HCT116 (cell line): ENCODE measurements around the gene PDPK1. TPM values are rescaled to one million over a fixed set of nuclear protein-coding genes. Genes with fewer than 3 reads are reported as not detected.
"Not testable (repeated sequence)": the region's sequence is repeated elsewhere in the genome, so short reads cannot be mapped to it uniquely, and the experiment has no call there.

ENCODE experiments used
- ATAC-seq: fragments of 200-7000 bp; cut with Tn5 transposase; 2 replicates; pipeline ENCODE4 v1.9.1; 2020; ENCODE audit warnings: mild to moderate bottlenecking, moderate library complexity
- BruUV-seq: library from RNA; stranded (reverse); fragments of 400-500 nt; replicated peaks from 2 replicates; lab custom pipeline; 2021; lab: Mats Ljungman, UMichigan
- CTCF ChIA-PET: fragments of 300-600 bp; sonication (Branson Sonifier 250); formaldehyde crosslinking; loops from one replicate; lab custom pipeline; 2021; ENCODE audit warnings: antibody characterized with exemption; lab: Charles Lee
- POLR2A ChIA-PET: fragments of 300-600, 350-600 bp; sonication (Branson Sonifier 250); formaldehyde crosslinking; loops from one replicate; lab custom pipeline; 2021; ENCODE audit warnings: antibody characterized with exemption; lab: Charles Lee
- RAD21 ChIA-PET, 2 experiments: fragments of 300-600 bp; sonication (Branson Sonifier 250); formaldehyde crosslinking; loops; one replicate each; lab custom pipeline; 2023; ENCODE audit warnings: low total read pairs in 2 of 2; ENCODE audit not compliant: uncharacterized antibody in 2 of 2, unreplicated experiment in 2 of 2, low non-redundant PET in 1 of 2; lab: Charles Lee
- DNase-seq: peaks from one replicate; pipeline ENCODE4 v3.0.0-alpha.2; 2010; ENCODE audit warnings: low read depth, low spot score
- H2AFZ ChIP-seq: fragments of 200-600 bp; shearing (Covaris generic), sonication (generic); 2 replicates; pipeline ENCODE4 v1.6.1; 2017; ENCODE audit warnings: low read depth, mixed run types, mixed read lengths, antibody characterized with exemption, low read length; ENCODE audit not compliant: poor library complexity, severe bottlenecking
- H3K27ac ChIP-seq: 2 replicates; pipeline ENCODE4 v1.5.1; 2012; ENCODE audit warnings: low read depth, low read length
- H3K27me3 ChIP-seq: fragments of 200-600 bp; sonication (generic); 2 replicates; pipeline ENCODE4 v1.6.1; 2016; ENCODE audit warnings: mixed run types, low read length, mixed read lengths; ENCODE audit not compliant: insufficient read depth
- H3K36me3 ChIP-seq, 2 experiments: fragments of 200-500 bp in 1 of 2; fragments of 200-600 bp in 1 of 2; sonication (Bioruptor generic) in 1 of 2; sonication (generic) in 1 of 2; 2 replicates each; pipeline versions ENCODE4 v1.5.1 to v1.6.1; 2014 to 2016; ENCODE audit warnings: low read length in 2 of 2, inconsistent platforms in 1 of 2, mixed read lengths in 1 of 2, mixed run types in 1 of 2; ENCODE audit not compliant: insufficient read depth in 2 of 2, control insufficient read depth in 1 of 2
- H3K4me1 ChIP-seq, 2 experiments: fragments of 200-600 bp in 1 of 2; sonication (generic) in 1 of 2; 2 replicates each; pipeline versions ENCODE4 v1.5.1 to v1.6.1; 2012 to 2017; ENCODE audit warnings: low read length in 2 of 2, inconsistent platforms in 1 of 2, mild to moderate bottlenecking in 1 of 2, mixed read lengths in 1 of 2, mixed run types in 1 of 2, moderate library complexity in 1 of 2; ENCODE audit not compliant: insufficient read depth in 2 of 2, control insufficient read depth in 1 of 2
- H3K4me2 ChIP-seq: fragments of 200-600 bp; sonication (generic); 2 replicates; pipeline ENCODE4 v1.6.1; 2017; ENCODE audit warnings: mixed run types, low read length, mixed read lengths
- H3K4me3 ChIP-seq, 2 experiments: fragments of 200-600 bp in 1 of 2; sonication (generic) in 1 of 2; replicated peaks in 1 of 2; 2 replicates each; pipeline ENCODE4 v1.5.1; 2011 to 2016; ENCODE audit warnings: low read length in 2 of 2, control low read depth in 1 of 2, low read depth in 1 of 2, mild to moderate bottlenecking in 1 of 2, mixed read lengths in 1 of 2, mixed run types in 1 of 2
- H3K79me2 ChIP-seq: fragments of 200-600 bp; sonication (generic); 2 replicates; pipeline ENCODE4 v1.6.1; 2017; ENCODE audit warnings: mild to moderate bottlenecking, mixed run types, low read length, moderate library complexity, mixed read lengths; ENCODE audit not compliant: insufficient read depth
- H3K9ac ChIP-seq: fragments of 200-600 bp; sonication (generic); 2 replicates; pipeline ENCODE4 v1.6.1; 2016; ENCODE audit warnings: low read length, mixed read lengths
- H3K9me2 ChIP-seq: fragments of 200-600 bp; sonication (generic), shearing (Covaris generic); 2 replicates; pipeline ENCODE4 v1.6.1; 2017; ENCODE audit warnings: mixed run types, mild to moderate bottlenecking, moderate library complexity; ENCODE audit not compliant: insufficient read depth
- H3K9me3 ChIP-seq, 2 experiments: fragments of 200-500 bp in 1 of 2; fragments of 200-600 bp in 1 of 2; sonication (Bioruptor generic) in 1 of 2; sonication (generic) in 1 of 2; 2 replicates each; pipeline ENCODE4 v1.6.1; 2014 to 2017; ENCODE audit warnings: low read length in 2 of 2, mixed read lengths in 2 of 2, inconsistent platforms in 1 of 2, low read depth in 1 of 2, mild to moderate bottlenecking in 1 of 2, mixed run types in 1 of 2, moderate library complexity in 1 of 2; ENCODE audit not compliant: control insufficient read depth in 1 of 2, insufficient read depth in 1 of 2
- H4K20me1 ChIP-seq: fragments of 200-600 bp; sonication (generic), shearing (Covaris generic); 2 replicates; pipeline ENCODE4 v1.6.1; 2017; ENCODE audit warnings: mixed run types, mild to moderate bottlenecking, moderate library complexity; ENCODE audit not compliant: insufficient read depth
- intact Hi-C: fragments of 100-400 bp; cut with micrococcal nuclease; formaldehyde crosslinking; loops from 2 replicates; pipeline ENCODE4 v1.10.0; 2022
- total RNA-seq: library from RNA; stranded (reverse); gene quantifications from one replicate; pipeline ENCODE4 v1.2.1, GENCODE V29; 2021; ENCODE audit not compliant: unreplicated experiment

PDPK1 gene
- total RNA-seq, 1 experiment from 2014 or later: 36.1 TPM

DNA sequence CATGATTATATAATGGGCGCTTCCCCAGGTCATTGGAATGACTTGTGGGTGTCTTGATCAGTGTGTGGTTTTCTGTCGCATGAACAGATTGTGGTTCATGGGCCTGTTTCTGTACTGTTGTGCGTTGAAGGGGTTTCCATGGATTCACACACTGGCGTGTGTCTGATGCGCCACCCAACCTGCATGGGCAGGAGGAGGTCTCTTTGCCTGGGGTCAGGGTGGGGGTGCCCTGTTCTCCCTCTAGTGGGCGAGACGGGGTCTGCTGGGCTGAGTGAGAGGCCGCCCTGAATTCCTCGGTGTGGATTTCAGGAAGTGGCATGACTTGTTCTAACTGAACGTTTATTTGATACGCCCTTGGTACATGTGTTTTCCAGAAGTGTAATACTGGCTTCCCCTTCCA, 42.3 kb downstream of the PDPK1 start:
- H3K36me3 ChIP-seq, H4K20me1 ChIP-seq, BruUV-seq, H3K79me2 ChIP-seq, RAD21 ChIA-PET, H3K27ac ChIP-seq, H3K9ac ChIP-seq, H2AFZ ChIP-seq, H3K9me2 ChIP-seq, DNase-seq, H3K4me2 ChIP-seq, intact Hi-C loops, H3K27me3 ChIP-seq, H3K4me1 ChIP-seq, CTCF ChIA-PET, H3K4me3 ChIP-seq, H3K9me3 ChIP-seq, POLR2A ChIA-PET: not testable (repeated sequence)
- peak; percentile 77 for ATAC-seq

- H3K4me2 ChIP-seq, H4K20me1 ChIP-seq, H2AFZ ChIP-seq, H3K27ac ChIP-seq, intact Hi-C loops, H3K9ac ChIP-seq, CTCF ChIA-PET, RAD21 ChIA-PET, H3K9me2 ChIP-seq, H3K4me1 ChIP-seq, H3K79me2 ChIP-seq, DNase-seq, ATAC-seq, H3K36me3 ChIP-seq, H3K9me3 ChIP-seq, POLR2A ChIA-PET, H3K4me3 ChIP-seq, H3K27me3 ChIP-seq: not testable (repeated sequence)
- BruUV-seq: TSS peak; percentile 29
Measured at GRCh38 chr16:2580818-2581217, 43.0 kb downstream of the PDPK1 start.
